Stimulated activated CD4-positive, alpha-beta T cell treated with anti-CD3 and anti-CD28 coated beads, Interleukin-1b, Interleukin-23, amount 100 ng/mL, for 24 hours (primary cell): Measurements from ENCODE around the gene ANO8.

ENCODE experiments used
- DNase-seq, 4 experiments: peaks; one replicate each; pipeline ENCODE4 v3.0.0-alpha.2; 2020; ENCODE audit warnings: low read depth in 4 of 4, low spot score in 1 of 4

The ANO8 gene

GRCh38 chr19:17329366-17330261 is 5.0 kb downstream of the ANO8 start:
- DNase-seq = no peak

GRCh38 chr19:17328517-17329365 is 5.9 kb downstream of the ANO8 start:
- DNase-seq = no peak

- peak in 1 of 4 experiments; percentile 47 for DNase-seq
These were observed 6.8 kb downstream of the ANO8 start for GRCh38 chr19:17327654-17328516.

- no peak for DNase-seq
These were observed 7.5 kb downstream of the ANO8 start for GRCh38 chr19:17327068-17327653.

- DNase-seq = no peak
These were observed 8.1 kb downstream of the ANO8 start for GRCh38 chr19:17326595-17326966.

- DNase-seq = no peak
These were observed 8.6 kb downstream of the ANO8 start for GRCh38 chr19:17325881-17326594.

- no peak for DNase-seq
These were observed 9.5 kb downstream of the ANO8 start for GRCh38 chr19:17325133-17325532.

GRCh38 chr19:17324357-17325114 is 10.1 kb downstream of the ANO8 start:
- DNase-seq = no peak

- DNase-seq = no peak
These were observed 10.7 kb downstream of the ANO8 start for GRCh38 chr19:17323964-17324332.

- no peak for DNase-seq
These were observed 11.2 kb downstream of the ANO8 start for GRCh38 chr19:17323300-17323963.

GRCh38 chr19:17322854-17323253 is 11.8 kb downstream of the ANO8 start:
- no peak for DNase-seq

- DNase-seq = no peak
These were observed 12.8 kb downstream of the ANO8 start for GRCh38 chr19:17321655-17322489.

- DNase-seq = no peak
These were observed 14.2 kb downstream of the ANO8 start for GRCh38 chr19:17320435-17320834.

GRCh38 chr19:17319473-17320238 is 15.0 kb downstream of the ANO8 start:
- no peak for DNase-seq

GRCh38 chr19:17318966-17319365 is 15.7 kb downstream of the ANO8 start:
- no peak for DNase-seq

- no peak for DNase-seq
These were observed 20.6 kb downstream of the ANO8 start for GRCh38 chr19:17314007-17314593.
